GM19240 (cell line): ENCODE results near the gene ACSL6.
"Not testable (repeated sequence)": the region's sequence is repeated elsewhere in the genome, so short reads cannot be mapped to it uniquely, and the experiment has no call there.

Source experiments
- DNase-seq: peaks from one replicate; pipeline ENCODE4 v3.0.0; 2011; ENCODE audit warnings: low spot score; ENCODE audit not compliant: insufficient read length

The ACSL6 gene

DNA sequence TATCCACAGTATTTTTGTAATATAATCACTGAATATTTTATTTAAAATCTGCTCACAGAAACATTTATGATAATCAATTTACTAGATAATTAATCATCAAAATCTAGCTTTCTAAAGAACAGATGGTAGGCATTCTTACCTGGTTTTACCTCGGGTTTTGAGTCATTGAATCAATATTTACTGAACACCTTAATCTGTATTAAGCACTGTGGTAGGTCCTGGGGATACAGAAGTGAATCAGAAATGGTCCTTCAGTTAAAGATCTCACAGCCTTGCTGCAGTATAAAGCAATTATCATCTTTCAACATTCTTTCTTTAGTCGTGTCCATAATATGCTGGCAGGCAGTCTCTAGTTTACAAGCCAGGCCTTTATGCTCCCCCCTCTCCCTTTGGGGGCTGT lies 64.0 kb downstream of the ACSL6 start:
- no peak for DNase-seq

DNA sequence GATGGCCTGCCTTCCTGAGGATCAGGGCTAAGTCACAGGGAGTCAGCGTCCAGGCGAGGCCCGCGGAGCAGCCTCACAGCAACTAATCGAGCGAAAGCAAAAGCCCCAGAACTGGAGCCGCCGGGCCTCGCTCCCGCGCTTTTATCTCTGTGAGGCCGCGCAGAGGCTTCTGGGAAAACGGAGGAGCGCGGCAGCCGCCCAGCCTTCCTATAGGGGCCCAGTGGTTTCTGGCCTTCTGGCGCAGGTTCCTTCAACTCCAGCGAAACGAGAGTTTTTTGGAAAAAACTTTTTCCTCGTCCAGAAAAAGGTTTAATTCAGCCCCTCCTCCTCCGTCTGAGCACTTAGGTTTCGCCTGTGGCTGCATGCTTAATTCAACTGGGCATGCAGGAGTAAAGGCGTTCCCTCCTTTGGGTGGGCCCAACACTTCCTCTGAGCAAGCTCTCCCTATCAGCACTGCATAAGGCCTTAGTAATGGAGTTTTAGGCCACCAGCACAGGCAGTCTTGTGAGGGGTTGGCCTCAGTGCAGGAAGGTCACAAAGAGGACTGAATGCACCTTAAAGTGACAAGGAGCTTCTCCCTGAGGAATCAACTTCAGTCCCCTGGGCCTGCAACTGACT lies 65.8 kb downstream of the ACSL6 start, which contains the start of gene MEIKIN:
MEIKIN (minus strand) TSS at position 113 of the 618 bp plus-strand sequence. CDS start 158 bp downstream, outside the sequence.
- no peak for DNase-seq

DNA sequence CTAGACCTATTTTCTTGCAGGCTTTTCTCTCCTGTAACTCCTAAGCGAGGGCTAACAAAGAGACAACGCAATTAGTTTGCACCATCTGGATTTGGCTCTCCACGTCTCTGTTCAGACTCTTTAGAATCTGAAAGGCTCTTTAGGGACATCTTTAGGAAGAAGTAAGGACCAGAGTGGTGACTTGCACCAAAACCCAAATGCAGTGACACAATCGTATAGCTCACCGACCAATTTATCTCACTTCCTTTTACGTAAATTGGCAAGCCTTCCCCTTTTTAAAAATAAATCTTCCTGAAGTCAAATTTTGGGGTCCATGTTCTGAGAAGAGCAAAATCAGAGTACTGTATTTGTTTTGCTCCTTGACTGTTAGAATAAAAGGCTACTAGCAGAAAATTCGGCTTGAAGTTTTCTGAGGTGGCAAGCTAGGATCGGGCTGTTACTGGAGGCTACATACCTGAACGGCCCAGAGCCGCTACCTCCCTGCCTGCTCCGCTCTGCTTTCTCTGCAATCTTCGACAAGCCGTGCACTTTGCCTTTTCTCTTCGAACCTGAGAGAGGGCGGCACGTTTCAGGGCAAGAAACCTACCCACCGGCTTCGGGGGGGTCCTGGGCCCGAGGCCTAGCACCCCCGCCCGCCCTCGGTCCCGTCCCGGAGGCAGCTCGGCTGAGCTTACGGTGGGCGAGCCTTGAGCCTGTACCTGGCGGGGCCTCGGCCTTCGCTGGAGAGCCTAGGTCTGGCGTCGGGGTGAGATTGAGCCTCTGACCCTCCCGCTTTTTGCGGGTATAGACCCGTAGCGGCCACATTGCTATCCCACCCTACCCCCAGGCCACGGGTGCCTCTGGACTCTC lies 66.5 kb downstream of the ACSL6 start:
- no peak for DNase-seq

DNA sequence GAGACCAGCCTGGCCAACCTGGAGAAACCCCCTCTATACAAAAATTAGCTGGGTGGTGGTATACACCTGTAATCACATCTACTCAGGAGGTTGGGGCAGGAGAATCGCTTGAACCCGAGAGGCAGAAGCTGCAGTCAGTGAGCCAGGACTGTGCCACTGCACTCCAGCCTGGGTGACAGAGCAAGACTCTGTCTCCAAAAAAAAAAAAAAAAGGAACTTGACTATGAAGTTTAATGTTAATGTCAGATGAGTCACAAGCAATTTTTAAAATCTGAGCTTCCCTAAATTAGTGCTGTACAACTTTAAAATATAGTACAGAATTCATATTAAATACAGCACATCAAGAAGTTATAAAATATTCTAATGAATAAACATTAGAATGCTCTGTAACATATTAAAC lies 67.5 kb downstream of the ACSL6 start:
- no peak for DNase-seq

- DNase-seq: no peak
Measured at GRCh38 chr5:131942016-131942415, 69.4 kb downstream of the ACSL6 start.

DNA sequence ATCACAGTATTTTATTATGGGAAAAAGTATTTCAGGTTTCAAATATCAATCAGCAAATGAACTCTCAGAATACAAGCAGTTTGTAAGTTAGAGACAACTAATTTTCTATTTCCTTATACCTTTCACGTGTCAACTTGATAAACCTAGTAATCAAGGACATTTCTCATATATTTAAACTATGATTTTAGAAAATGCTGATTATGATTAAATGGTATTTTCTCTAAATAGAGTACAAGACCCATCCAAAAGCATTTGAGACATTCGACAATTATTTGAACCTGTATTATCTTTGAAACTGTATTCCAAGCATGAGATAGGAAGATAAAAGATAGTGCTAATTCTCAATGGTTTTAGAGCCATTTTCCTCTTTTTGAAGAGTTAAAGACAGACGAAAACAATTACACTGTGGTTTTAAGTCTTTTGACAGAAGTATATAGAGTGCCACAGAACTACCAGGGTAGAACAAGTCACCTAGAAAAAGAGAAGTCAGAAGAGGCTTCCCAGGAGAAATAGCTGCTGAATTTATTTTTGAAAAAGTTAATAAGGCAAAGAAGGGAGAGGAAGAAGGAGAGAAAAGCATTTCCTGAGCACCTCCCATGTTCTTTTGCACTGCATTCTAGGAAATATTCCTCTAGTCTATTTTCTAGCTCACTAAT lies 71.6 kb downstream of the ACSL6 start:
- no peak for DNase-seq

DNA sequence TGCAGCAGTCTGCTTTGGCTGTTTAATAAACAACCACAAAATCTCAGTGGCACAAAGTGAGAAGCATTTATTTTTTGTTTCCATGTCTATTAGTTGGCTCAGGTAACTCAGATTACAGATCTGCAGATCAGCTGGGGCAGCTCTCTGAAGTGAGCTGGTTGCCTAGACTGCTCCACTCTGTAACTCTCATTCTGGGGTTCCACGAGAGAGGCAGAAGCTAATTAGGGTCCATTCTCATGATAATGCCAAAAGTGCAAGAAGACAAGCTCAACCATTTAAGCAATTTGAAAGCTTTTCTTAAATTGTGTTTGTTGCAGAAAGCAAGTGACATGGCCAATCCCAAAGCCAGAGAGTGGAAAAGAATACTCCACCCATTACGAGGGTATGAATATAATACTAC lies 79.2 kb downstream of the ACSL6 start:
- DNase-seq: no peak

GRCh38 chr5:131928957-131929356 lies 82.5 kb downstream of the ACSL6 start:
- DNase-seq: no peak

GRCh38 chr5:131926168-131926567 lies 85.3 kb downstream of the ACSL6 start:
- no peak for DNase-seq

- DNase-seq: no peak
Measured at GRCh38 chr5:131916481-131916880, 95.0 kb downstream of the ACSL6 start.

DNA sequence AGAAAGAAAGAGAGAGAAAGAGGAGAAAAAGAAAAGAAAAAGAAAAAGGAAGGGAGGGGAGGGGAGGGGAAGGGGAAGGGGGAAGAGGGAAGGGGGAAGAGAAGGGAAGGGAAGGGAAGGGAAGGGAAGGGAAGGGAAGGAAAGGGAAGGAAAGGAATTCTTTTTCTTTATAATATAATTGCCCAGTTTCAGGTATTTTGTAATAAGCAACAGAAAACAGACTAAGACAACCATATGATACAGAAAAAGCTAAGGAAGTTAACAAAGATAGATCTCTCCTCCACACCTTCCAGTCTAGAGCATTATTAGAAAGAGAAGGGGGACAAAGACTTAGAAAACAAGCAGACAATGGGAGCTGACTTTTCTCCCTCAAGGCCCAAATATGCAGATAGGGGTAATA lies 97.0 kb downstream of the ACSL6 start:
- no peak for DNase-seq

- DNase-seq: no peak
Measured at GRCh38 chr5:131913603-131914002, 97.9 kb downstream of the ACSL6 start.

GRCh38 chr5:131906668-131907067 lies 104.8 kb downstream of the ACSL6 start:
- DNase-seq: no peak

DNA sequence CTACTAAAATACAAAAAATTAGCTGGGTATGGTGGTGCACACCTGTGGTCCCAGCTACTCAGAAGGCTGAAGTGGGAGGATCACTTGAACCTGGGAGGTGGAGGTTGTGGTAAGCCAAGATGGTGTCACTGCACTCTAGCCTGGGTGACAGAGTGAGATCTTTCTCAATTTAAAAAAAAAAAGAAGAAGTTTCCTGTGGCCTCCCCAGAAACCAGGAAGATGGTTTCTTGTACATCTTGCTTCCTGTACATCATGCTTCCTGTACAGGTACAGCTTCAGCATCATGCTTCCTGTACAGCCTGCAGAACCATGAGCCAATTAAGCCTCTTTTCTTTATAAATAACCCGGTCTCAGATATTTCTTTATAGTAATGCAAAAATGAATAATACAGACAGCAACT lies 109.2 kb downstream of the ACSL6 start:
- DNase-seq: not testable (repeated sequence)
